ENCODE data around the gene ASAH2B. TPM values are rescaled to one million over a fixed set of nuclear protein-coding genes. Genes with fewer than 3 reads are reported as not detected.

Gene ASAH2B
- 2.5 and 3.7 TPM in 2 replicates for total RNA-seq

GRCh38 chr10:50739618-50740292 lies at the start of gene ASAH2B:
Gene ASAH2B, plus strand, starts transcription at chr10:50739936. Its CDS starts 5,195 bp downstream, at chr10:50745131.

Other genes with a start within 250 kb of the ASAH2B start
- 29.8 and 50.2 TPM in 2 replicates for gene SGMS1, start 116.0 kb upstream of the ASAH2B start, total RNA-seq
- gene A1CF, start 145.7 kb downstream of the ASAH2B start, total RNA-seq, result not detected in 2 replicates

All from mesangial cell (primary cell).